ENCODE results near the gene OSTC. TPM values are rescaled to one million over a fixed set of nuclear protein-coding genes. Genes with fewer than 3 reads are reported as not detected.
A peak's percentile ranks its signal among the peaks of the same experiment; 100 is the strongest.

OSTC gene
- total RNA-seq, 2 experiments from 2014 or later = 55.0 to 58.4 TPM

DNA sequence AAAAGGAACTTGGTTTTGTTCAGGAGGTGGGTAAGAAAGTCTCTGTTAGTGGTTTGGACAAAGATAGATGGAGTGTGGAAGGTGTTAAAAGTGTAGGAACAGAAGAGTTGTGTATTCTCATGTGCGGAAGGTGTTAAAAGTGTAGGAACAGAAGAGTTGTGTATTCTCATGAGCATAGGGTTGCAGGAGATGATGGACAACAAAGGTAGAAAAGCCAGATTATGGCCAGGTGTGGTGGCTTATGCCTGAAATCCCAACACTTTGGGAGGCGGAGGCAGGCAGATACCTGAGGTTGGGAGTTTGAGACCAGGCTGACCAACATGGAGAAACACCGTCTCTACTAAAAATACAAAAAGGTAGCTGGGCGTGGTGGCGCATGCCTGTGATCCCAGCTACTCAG is 27.6 kb upstream of the OSTC start:
- DNase-seq (no peak), ATAC-seq (ENCODE audit: low read depth) (no peak)
- Mint-ChIP-seq H3K27ac (peak overlapping the region; percentile 63), H3K4me1 (peaks cover 37% of the 10 kb centered on the region), H3K4me3 (peak overlapping the region; percentile 35), H3K27me3 (no peaks in the 10 kb centered on the region), H3K36me3 (peaks cover 41% of the 10 kb centered on the region), H3K9me3 (no peaks in the 10 kb centered on the region)
- POLR2A ChIA-PET = interaction anchor here (0.7 kb wide), 1 partner anchor 53 kb away, joined by 3 read pairs; no protein-coding TSS in a partner anchor

DNA sequence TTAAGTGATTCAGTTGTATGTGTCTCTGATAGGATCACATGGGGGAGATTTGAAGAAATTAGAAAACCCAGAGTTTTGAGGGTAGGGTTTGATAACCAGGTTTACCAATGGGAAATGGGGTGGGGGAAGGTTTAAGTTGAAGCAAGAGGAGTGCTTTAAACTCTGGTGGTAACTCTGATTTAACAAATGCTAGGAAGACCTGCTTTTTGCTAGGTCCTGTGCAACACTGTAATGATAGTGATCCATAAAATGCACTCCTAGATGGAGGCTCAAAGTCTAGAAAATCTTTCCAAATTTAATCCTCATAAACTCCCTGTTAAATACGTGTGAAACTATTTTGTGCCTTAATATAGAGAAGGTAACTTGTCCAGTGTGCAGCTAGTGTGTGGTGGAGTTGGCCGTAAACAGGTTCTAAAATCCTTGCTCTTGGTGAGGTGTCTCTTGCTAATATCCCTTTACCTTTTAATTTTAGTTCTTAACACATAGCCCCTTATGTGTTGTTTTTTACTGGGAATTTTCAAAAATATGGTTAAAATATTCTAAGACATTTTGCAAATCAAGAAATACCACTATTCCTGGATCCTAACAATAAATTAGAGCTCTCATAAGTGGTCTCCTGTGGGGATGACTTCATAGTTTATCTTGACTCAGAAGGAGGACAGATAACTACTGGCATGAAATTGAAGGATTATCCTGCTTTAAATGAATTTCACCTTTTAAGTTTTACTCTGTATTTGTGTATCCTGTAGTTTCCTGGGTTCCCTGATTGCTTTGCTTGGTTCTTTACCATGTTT is 25.9 kb upstream of the OSTC start:
- Mint-ChIP-seq H3K9me3 (no peaks in the 10 kb centered on the region), H3K4me1 (peaks cover 30% of the 10 kb centered on the region), H3K27ac (peak overlapping the region; percentile 40), H3K36me3 (peaks cover 45% of the 10 kb centered on the region), H3K27me3 (no peaks in the 10 kb centered on the region), H3K4me3 (no peak overlapping the region)
- no peak for DNase-seq
- ATAC-seq (ENCODE audit: low read depth) = no peak
- POLR2A ChIA-PET = interaction anchor here (0.6 kb wide), 1 partner anchor 477 kb away, joined by 3 read pairs; no protein-coding TSS in a partner anchor

DNA sequence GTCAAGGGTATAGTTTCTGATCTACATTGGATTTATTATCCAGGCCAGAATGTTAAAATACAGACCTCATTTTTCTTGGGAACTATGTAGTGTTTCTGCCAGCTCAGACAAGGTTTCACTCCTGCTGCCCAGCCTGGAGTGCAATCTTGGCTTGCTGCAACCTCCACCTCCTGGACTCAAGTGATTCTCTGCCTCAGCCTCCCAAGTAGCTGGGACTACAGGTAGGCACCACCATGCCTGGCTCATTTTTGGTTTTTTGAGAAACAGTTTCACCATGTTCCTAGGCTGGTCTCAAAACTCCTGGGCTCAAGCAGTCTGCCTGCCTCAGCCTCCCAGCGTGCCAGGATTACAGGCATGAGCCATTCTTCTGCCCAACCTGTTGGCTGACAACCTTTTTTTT is 24.3 kb upstream of the OSTC start:
- Mint-ChIP-seq H3K9me3 (no peaks in the 10 kb centered on the region), H3K27me3 (no peaks in the 10 kb centered on the region), H3K4me3 (no peak overlapping the region), H3K27ac (no peak overlapping the region), H3K36me3 (peaks cover 47% of the 10 kb centered on the region), H3K4me1 (peaks cover 26% of the 10 kb centered on the region)
- POLR2A ChIA-PET = no interaction called here
- no peak for DNase-seq
- ATAC-seq (ENCODE audit: low read depth) = no peak

DNA sequence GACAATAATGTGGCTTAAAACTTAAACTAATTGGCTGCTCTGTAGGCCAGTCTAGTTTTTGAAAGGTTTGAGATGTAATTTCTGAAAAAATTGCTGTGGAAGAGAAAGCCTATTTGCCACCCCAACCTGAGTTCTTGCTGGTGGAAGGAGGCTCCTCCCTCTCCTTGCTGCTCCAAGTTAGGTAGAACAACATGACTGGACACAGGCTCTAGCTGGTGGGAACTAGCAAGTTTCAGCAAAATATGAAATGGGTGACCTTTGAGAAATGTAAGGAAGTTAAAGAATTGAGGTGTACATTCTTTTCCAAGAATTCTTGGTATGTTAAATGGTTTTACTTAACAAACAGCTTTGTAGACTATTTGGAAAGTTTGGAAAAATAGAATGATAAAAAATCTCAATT is 22.0 kb upstream of the OSTC start:
- Mint-ChIP-seq H3K36me3 (peaks cover 39% of the 10 kb centered on the region), H3K4me1 (peaks cover 14% of the 10 kb centered on the region), H3K9me3 (no peaks in the 10 kb centered on the region), H3K27ac (no peak overlapping the region), H3K27me3 (no peaks in the 10 kb centered on the region), H3K4me3 (no peak overlapping the region)
- ATAC-seq (ENCODE audit: low read depth) (no peak), DNase-seq (no peak)
- POLR2A ChIA-PET = no interaction called here

DNA sequence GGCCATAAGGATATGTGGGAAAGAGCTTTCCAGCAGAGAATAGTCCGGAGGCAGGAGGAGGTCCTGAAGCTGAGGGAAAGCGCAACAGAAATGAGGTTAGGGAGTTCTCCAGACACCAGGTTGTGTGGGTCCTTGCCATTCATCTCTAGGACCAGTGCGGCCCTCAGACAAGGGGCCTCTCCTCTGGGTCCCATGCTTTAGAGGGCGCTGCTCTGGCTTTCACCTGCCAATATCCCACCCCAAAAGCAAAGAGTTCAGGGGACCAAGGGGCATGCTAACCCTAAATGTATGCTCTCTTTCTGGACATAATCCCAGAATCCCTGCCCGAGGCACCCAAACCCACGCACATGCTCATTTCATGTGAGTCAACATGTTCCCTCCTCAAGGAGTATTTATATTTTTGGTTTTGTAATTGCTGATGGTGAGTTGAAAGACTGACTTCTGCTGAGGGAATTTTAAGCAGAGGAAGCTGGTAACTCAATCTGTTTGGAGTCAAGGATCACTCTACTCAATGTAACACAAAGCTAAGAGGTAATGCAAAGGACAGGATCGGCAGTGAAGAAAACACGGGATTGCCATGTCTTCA is 15.2 kb upstream of the OSTC start:
- no peak overlapping the region for H3K27ac Mint-ChIP-seq
- H3K9me3 Mint-ChIP-seq = no peaks in the 10 kb centered on the region
- POLR2A ChIA-PET = interaction anchor here (1.2 kb wide), 1 partner anchor 13 kb away, joined by 3 read pairs; no protein-coding TSS in a partner anchor
- H3K27me3 Mint-ChIP-seq = no peaks in the 10 kb centered on the region
- H3K36me3 Mint-ChIP-seq = peaks cover 19% of the 10 kb centered on the region
- ATAC-seq (ENCODE audit: low read depth) (no peak), DNase-seq (no peak)
- H3K4me3 Mint-ChIP-seq = no peak overlapping the region
- H3K4me1 Mint-ChIP-seq = peaks cover 4% of the 10 kb centered on the region

DNA sequence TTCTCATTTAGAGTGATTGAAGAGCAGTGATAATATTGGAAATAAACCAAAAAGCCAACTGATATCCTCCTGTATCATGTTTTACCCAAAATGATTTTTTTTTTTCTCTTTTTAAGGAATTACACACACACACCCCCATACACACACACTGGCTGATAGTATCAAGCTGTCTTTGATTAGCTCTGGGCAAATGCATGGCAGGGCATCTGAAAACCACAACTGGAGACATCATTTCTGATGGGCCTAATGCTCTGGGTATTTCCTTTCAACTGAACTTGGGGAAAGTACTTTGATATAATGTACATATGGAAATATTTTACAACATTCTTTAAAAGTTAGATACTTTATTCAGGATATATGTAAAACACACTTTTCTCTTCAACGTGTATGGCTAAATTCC is 14.2 kb upstream of the OSTC start:
- ATAC-seq (ENCODE audit: low read depth) (no peak), DNase-seq (no peak)
- Mint-ChIP-seq H3K9me3 (no peaks in the 10 kb centered on the region), H3K27me3 (no peaks in the 10 kb centered on the region), H3K4me1 (peaks cover 2% of the 10 kb centered on the region), H3K36me3 (peaks cover 13% of the 10 kb centered on the region), H3K4me3 (no peak overlapping the region), H3K27ac (no peak overlapping the region)
- POLR2A ChIA-PET = interaction anchor here (1.2 kb wide), 1 partner anchor 11 kb away, joined by 3 read pairs; no protein-coding TSS in a partner anchor

DNA sequence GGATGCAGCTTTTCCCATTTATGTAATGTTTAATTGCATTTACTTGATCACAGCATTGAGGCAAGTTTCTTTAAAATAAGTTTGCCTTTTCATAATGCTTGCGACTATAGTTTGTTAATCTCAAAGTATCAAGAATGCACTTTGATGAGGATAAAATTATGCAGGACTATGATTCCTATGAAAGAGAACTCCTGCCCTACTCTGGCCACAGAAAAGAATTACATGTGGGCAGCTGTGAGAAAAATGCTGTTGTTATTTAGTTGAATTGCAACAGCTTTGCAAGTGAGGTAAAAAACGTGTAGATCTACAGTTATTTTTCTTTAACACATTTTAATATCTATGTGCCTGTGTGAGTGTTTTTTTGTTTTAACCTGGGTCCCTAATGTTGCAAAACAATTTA is 12.5 kb upstream of the OSTC start:
- H3K4me3 Mint-ChIP-seq = no peak overlapping the region
- ATAC-seq (ENCODE audit: low read depth) = no peak
- H3K4me1 Mint-ChIP-seq = peaks cover 2% of the 10 kb centered on the region
- no peaks in the 10 kb centered on the region for H3K27me3 Mint-ChIP-seq
- no peaks in the 10 kb centered on the region for H3K9me3 Mint-ChIP-seq
- POLR2A ChIA-PET = no interaction called here
- no peak overlapping the region for H3K27ac Mint-ChIP-seq
- peaks cover 12% of the 10 kb centered on the region for H3K36me3 Mint-ChIP-seq
- DNase-seq = no peak

DNA sequence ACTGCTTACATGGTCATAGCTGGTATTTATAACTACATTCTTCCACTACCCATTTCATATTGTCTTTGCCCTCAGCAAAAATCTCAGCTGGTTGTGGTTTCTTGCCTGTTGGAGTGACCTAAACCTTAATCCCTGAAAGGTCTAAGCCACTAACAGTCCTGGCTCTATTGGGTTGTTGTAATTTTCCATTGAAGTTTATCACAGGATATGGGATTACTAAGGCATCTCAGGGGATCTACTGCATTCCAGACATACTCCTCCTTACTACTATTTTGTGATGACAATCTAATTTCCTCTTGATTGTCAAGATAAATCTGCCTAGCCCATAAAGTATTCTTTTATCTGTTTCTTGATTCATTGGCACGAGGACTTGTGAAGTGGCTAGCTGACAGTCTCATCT is 6.2 kb upstream of the OSTC start:
- no peaks in the 10 kb centered on the region for H3K9me3 Mint-ChIP-seq
- H3K27me3 Mint-ChIP-seq = no peaks in the 10 kb centered on the region
- DNase-seq = no peak
- no peak overlapping the region for H3K4me3 Mint-ChIP-seq
- POLR2A ChIA-PET = no interaction called here
- H3K27ac Mint-ChIP-seq = no peak overlapping the region
- peaks cover 2% of the 10 kb centered on the region for H3K36me3 Mint-ChIP-seq
- H3K4me1 Mint-ChIP-seq = peaks cover 3% of the 10 kb centered on the region
- no peak for ATAC-seq (ENCODE audit: low read depth)

DNA sequence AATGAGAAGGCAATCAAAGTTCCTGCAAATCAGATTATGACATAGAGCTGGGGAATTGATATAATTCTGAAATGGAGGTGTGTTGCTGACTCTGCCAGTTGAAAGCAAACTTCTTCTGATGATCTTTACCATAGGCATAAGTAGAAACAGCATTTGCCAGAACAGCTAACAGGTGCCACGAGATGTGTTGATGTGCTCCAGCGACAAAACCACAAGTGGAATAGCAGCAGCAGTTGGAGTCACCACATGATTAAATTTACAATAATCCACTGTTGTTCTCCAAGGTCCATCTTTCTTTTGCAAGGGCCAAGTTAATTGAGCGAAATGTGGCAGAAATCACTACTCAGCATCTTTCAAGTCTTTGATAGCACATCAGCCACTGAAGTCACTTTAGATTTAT is 3.7 kb upstream of the OSTC start:
- peaks cover 13% of the 10 kb centered on the region for H3K4me1 Mint-ChIP-seq
- H3K36me3 Mint-ChIP-seq = peaks cover 2% of the 10 kb centered on the region
- DNase-seq = no peak
- POLR2A ChIA-PET = interaction anchor here (0.5 kb wide), 1 partner anchor 644 kb away, joined by 5 read pairs; no protein-coding TSS in a partner anchor
- H3K27ac Mint-ChIP-seq = no peak overlapping the region
- H3K4me3 Mint-ChIP-seq = no peak overlapping the region
- no peaks in the 10 kb centered on the region for H3K27me3 Mint-ChIP-seq
- H3K9me3 Mint-ChIP-seq = no peaks in the 10 kb centered on the region
- no peak for ATAC-seq (ENCODE audit: low read depth)

DNA sequence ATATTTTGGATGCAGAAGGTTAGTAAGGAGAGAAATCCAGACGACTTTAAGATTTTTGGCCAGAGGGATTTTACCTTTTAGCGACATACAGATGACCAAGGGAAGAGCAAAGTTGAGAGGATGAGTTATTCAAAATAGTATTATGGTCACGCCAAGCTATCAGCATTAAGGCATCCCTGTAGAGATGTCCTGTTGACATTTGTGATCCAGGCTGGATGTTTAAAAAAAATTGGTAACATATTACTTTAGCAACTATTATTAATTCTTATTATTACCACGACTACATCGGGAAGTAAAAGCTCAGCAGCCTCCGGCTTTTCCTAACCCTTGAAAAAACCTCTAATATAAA is 562 bp upstream of the OSTC start:
- ATAC-seq (ENCODE audit: low read depth) (no peak), DNase-seq (no peak)
- no peaks in the 10 kb centered on the region for H3K27me3 Mint-ChIP-seq
- peak overlapping the region; percentile 52 for H3K27ac Mint-ChIP-seq
- peaks cover 11% of the 10 kb centered on the region for H3K36me3 Mint-ChIP-seq
- POLR2A ChIA-PET = interaction anchor here (0.6 to 2.1 kb wide), 2 partner anchors 20 to 30 kb away, joined by 4 to 15 read pairs; partner anchors contain the start of gene RPL34
- H3K4me3 Mint-ChIP-seq = peak overlapping the region; percentile 87
- H3K4me1 Mint-ChIP-seq = peaks cover 18% of the 10 kb centered on the region
- H3K9me3 Mint-ChIP-seq = no peaks in the 10 kb centered on the region

DNA sequence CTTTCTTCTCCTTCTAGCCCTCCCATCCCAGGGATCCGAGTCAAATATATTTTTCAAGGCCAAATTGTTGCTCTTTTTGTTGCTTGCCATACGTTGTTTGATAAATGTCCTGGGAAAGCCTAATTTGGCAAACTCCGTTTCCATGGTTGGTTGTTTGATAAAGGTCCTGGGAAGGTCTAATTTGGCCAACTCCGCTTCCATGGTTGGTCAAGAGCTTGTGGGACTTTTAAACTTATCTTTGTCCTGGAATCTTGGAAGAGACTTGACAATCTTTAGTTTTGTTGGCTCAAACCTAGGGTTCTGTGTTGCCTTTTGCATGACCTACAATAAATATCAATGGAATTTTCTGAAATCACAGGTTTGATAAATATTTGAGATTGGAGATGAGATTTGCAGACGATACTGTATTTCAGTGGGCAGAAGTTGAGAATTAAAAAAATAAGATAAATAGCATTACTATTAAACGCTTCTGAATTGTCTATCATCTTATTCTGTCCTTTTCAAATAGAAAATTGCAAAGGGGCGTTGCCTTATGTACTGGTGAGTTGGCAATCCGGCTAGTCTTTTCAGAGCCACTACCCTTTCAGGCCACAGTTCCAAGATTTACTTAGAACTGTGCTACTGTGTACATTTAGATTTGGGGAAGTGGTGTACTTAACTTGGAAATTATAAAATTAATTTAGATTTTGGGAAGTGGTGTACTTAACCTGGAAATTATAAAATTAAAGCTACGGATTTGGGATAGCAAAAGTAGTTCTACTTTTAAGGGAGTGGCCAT is 804 bp downstream of the OSTC start:
- Mint-ChIP-seq H3K27ac (peak overlapping the region; percentile 78), H3K9me3 (no peaks in the 10 kb centered on the region), H3K4me1 (peaks cover 20% of the 10 kb centered on the region), H3K27me3 (no peaks in the 10 kb centered on the region), H3K4me3 (peak overlapping the region; percentile 87), H3K36me3 (peaks cover 11% of the 10 kb centered on the region)
- no peak for DNase-seq
- no peak for ATAC-seq (ENCODE audit: low read depth)
- POLR2A ChIA-PET = interaction anchor here (2.1 kb wide), 1 partner anchor 31 kb away, joined by 15 read pairs; the partner anchor contains the start of gene RPL34

DNA sequence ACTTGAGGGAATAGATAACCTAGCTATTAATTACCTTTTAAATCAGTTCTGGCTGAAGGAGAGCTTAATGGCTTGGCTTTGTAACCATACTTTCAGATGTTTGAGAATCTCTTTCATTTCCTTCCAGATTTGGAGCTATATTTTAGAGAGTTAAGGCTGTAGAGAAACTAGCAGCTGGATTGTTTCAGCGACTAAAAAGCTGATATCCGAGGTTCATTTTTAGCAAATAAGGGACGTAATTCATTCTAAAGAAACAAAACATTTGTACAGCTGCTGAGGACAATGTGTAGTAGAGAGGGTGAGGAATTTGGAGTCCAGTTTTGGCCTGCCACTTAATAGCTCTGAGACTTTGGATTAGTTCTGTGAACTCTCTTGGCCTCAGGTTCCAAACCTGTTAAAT is 12.2 kb downstream of the OSTC start:
- peaks cover 22% of the 10 kb centered on the region for H3K36me3 Mint-ChIP-seq
- H3K27me3 Mint-ChIP-seq = no peaks in the 10 kb centered on the region
- no peak overlapping the region for H3K4me3 Mint-ChIP-seq
- H3K4me1 Mint-ChIP-seq = no peaks in the 10 kb centered on the region
- DNase-seq = no peak
- H3K27ac Mint-ChIP-seq = no peak overlapping the region
- POLR2A ChIA-PET = no interaction called here
- no peaks in the 10 kb centered on the region for H3K9me3 Mint-ChIP-seq
- no peak for ATAC-seq (ENCODE audit: low read depth)

DNA sequence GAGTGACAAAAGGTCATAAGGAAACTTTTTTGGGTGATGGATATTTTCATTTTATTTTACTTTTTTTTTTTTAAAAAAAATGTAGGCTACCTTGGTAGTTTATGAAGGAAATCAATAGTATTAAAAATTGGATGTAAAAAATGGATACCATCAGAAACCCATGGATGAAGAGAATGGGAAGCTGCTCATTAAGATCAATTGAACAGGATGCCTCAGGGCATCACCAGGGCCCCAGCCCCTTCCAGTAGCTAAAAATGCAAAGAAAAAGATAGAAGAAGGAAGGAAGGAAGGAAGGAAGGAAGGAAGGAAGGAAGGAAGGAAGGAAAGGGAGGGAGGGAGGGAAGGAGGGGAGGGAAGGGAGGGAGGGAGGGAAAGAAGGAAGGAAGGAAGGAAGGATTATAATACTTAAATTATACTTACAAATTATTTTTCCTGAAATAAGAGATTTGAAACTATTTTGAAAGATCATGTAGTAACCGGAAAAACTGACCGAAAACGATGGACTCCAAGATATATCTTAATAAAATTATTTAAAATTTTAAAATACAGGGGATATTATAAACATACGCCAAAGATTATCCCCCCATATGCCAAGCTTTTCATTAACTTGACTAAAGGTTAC is 24.1 kb downstream of the OSTC start:
- ATAC-seq (ENCODE audit: low read depth) (no peak), DNase-seq (no peak)
- no peak overlapping the region for H3K27ac Mint-ChIP-seq
- no peaks in the 10 kb centered on the region for H3K4me1 Mint-ChIP-seq
- no peaks in the 10 kb centered on the region for H3K27me3 Mint-ChIP-seq
- H3K4me3 Mint-ChIP-seq = no peak overlapping the region
- POLR2A ChIA-PET = no interaction called here
- no peaks in the 10 kb centered on the region for H3K9me3 Mint-ChIP-seq
- peaks cover 18% of the 10 kb centered on the region for H3K36me3 Mint-ChIP-seq
